GM12878 (cell line): ENCODE measurements around the gene DLG4. TPM values are rescaled to one million over a fixed set of nuclear protein-coding genes. Genes with fewer than 3 reads are reported as not detected.

Experiments
- ATAC-seq: fragments of 200-7000 bp; cut with Tn5 transposase; 3 replicates; pipeline ENCODE4 v1.9.1; 2020; ENCODE audit warnings: mild to moderate bottlenecking, moderate library complexity
- BruUV-seq: library from RNA; stranded (reverse); fragments of 400-500 nt; replicated peaks from 2 replicates; lab custom pipeline; 2021; lab: Mats Ljungman, UMichigan
- CTCF ChIA-PET: fragments of 300-600 bp; sonication (Branson Sonifier 250); formaldehyde crosslinking; extraction: SDS; loops from one replicate; lab custom pipeline; 2021; ENCODE audit warnings: inconsistent platforms; lab: Yijun Ruan, JAX
- POLR2A ChIA-PET: fragments of 350-600 bp; formaldehyde crosslinking; extraction: SDS; loops from one replicate; lab custom pipeline; 2021; ENCODE audit warnings: inconsistent platforms; lab: Charles Lee
- RAD21 ChIA-PET: fragments of 300-600 bp; sonication (Branson Sonifier 250); formaldehyde crosslinking; loops from one replicate; lab custom pipeline; 2023; ENCODE audit warnings: antibody characterized with exemption; ENCODE audit not compliant: unreplicated experiment; lab: Charles Lee
- SMC1A ChIA-PET: fragments of 300-600 bp; sonication (Branson Sonifier 250); formaldehyde crosslinking; loops from one replicate; lab custom pipeline; 2023; ENCODE audit not compliant: unreplicated experiment, uncharacterized antibody; lab: Charles Lee
- DNase-seq: peaks from one replicate; pipeline ENCODE4 v3.0.0-alpha.2; 2011; ENCODE audit warnings: low read depth, low spot score
- FAIRE-seq: peaks from 3 replicates; lab custom pipeline; 2011; peaks lifted over from hg19 to GRCh38; lab: Jason Lieb, UNC
- H2AFZ ChIP-seq: 2 replicates; pipeline ENCODE4 v1.6.0; 2011; ENCODE audit warnings: low read depth, low read length, control low read depth; ENCODE audit not compliant: control insufficient read depth
- H3K27ac ChIP-seq: 2 replicates; pipeline ENCODE4 v1.5.1; 2011; ENCODE audit warnings: control low read depth; ENCODE audit not compliant: control insufficient read depth, insufficient read depth
- H3K27me3 ChIP-seq, 2 experiments: replicated peaks in 1 of 2; 2 replicates each; pipeline versions ENCODE4 v1.6.0 to v1.6.1; 2011; ENCODE audit warnings: low read length in 1 of 2; ENCODE audit not compliant: control insufficient read depth in 2 of 2, insufficient read depth in 2 of 2
- H3K36me3 ChIP-seq, 2 experiments: 2 replicates each; pipeline ENCODE4 v1.5.1; 2011; ENCODE audit warnings: low read length in 1 of 2; ENCODE audit not compliant: control insufficient read depth in 2 of 2, insufficient read depth in 2 of 2
- H3K4me1 ChIP-seq: 2 replicates; pipeline ENCODE4 v1.6.1; 2011; ENCODE audit warnings: mild to moderate bottlenecking, low read length, moderate library complexity, mixed read lengths; ENCODE audit not compliant: control insufficient read depth, insufficient read depth
- H3K4me2 ChIP-seq: 2 replicates; pipeline ENCODE4 v1.6.0; 2011; ENCODE audit warnings: control low read depth; ENCODE audit not compliant: control insufficient read depth, insufficient read depth
- H3K4me3 ChIP-seq: fragments of 200-600 bp; sonication (generic); 2 replicates; pipeline ENCODE4 v1.5.1; 2016
- H3K79me2 ChIP-seq: 2 replicates; pipeline ENCODE4 v1.6.0; 2011; ENCODE audit warnings: low read length; ENCODE audit not compliant: control insufficient read depth, insufficient read depth
- H3K9ac ChIP-seq: 2 replicates; pipeline ENCODE4 v1.8.0; 2011; ENCODE audit warnings: low read length, control low read depth, mixed read lengths; ENCODE audit not compliant: control insufficient read depth, insufficient read depth
- H3K9me3 ChIP-seq: replicated peaks from 3 replicates; pipeline ENCODE4 v1.5.1; 2011; ENCODE audit warnings: mild to moderate bottlenecking, low read length; ENCODE audit not compliant: control insufficient read depth, insufficient read depth
- H4K20me1 ChIP-seq: 2 replicates; pipeline ENCODE4 v1.6.0; 2011; ENCODE audit not compliant: control insufficient read depth, insufficient read depth
- ATF2 ChIP-seq: IDR thresholded peaks from 2 replicates; pipeline ENCODE4 v1.6.1; 2012; ENCODE audit warnings: low read length, inconsistent platforms
- ATF3 ChIP-seq: IDR thresholded peaks from 2 replicates; pipeline ENCODE4 v1.6.1; 2011; ENCODE audit warnings: low read depth, mild to moderate bottlenecking, low read length, moderate library complexity, borderline replicate concordance; ENCODE audit errors: extremely low read depth
- BCL11A ChIP-seq: IDR thresholded peaks from 2 replicates; pipeline ENCODE4 v1.6.1; 2011; ENCODE audit warnings: low read depth, low read length
- CREB1 ChIP-seq: IDR thresholded peaks from 2 replicates; pipeline ENCODE4 v1.6.1; 2012; ENCODE audit warnings: low read depth, mild to moderate bottlenecking, inconsistent platforms
- E2F4 ChIP-seq: IDR thresholded peaks from 2 replicates; pipeline ENCODE4 v1.6.1; 2012; ENCODE audit warnings: low read depth, low read length, improper control_type of control experiment
- EZH2 ChIP-seq: IDR thresholded peaks from 2 replicates; pipeline ENCODE4 v1.6.1; 2012; ENCODE audit warnings: low read depth, mild to moderate bottlenecking, control low read depth, inconsistent platforms, low read length, borderline replicate concordance; ENCODE audit not compliant: control insufficient read depth
- HDAC2 ChIP-seq: fragments of 200-600 bp; sonication (generic); IDR thresholded peaks from 2 replicates; pipeline ENCODE4 v1.6.1; 2017
- HDGF ChIP-seq: fragments of 450-650 bp; IDR thresholded peaks from 2 replicates; pipeline ENCODE4 v1.6.1; 2016; ENCODE audit warnings: antibody characterized with exemption
- HSF1 ChIP-seq: fragments of 150-350 bp; IDR thresholded peaks from 2 replicates; pipeline ENCODE4 v1.6.1; 2014; ENCODE audit warnings: mild to moderate bottlenecking, low read depth, low read length
- IRF4 ChIP-seq: IDR thresholded peaks from 2 replicates; pipeline ENCODE4 v1.6.1; 2011; ENCODE audit warnings: low read depth, low read length
- MXI1 ChIP-seq: fragments of 150-350 bp; IDR thresholded peaks from 2 replicates; pipeline ENCODE4 v1.6.1; 2011; ENCODE audit warnings: low read depth, mild to moderate bottlenecking, inconsistent platforms, low read length, improper control_type of control experiment
- NFIC ChIP-seq: IDR thresholded peaks from 2 replicates; pipeline ENCODE4 v1.6.1; 2012; ENCODE audit warnings: low read depth, mild to moderate bottlenecking, inconsistent platforms, low read length, moderate library complexity
- NRF1 ChIP-seq: conservative IDR thresholded peaks from 2 replicates; pipeline ENCODE4 v1.6.1; 2011; ENCODE audit warnings: mild to moderate bottlenecking, low read depth, low read length, improper control_type of control experiment
- PBX3 ChIP-seq: IDR thresholded peaks from 2 replicates; pipeline ENCODE4 v1.6.1; 2011; ENCODE audit warnings: mild to moderate bottlenecking, low read depth, low read length, moderate library complexity; ENCODE audit not compliant: insufficient replicate concordance
- PML ChIP-seq: IDR thresholded peaks from 2 replicates; pipeline ENCODE4 v1.6.1; 2012; ENCODE audit warnings: low read length, inconsistent platforms
- SP1 ChIP-seq: IDR thresholded peaks from one replicate; pipeline ENCODE4 v1.6.1; 2011; ENCODE audit warnings: low read depth, low read length
- SPI1 ChIP-seq: IDR thresholded peaks from 2 replicates; pipeline ENCODE4 v1.6.1; 2011; ENCODE audit warnings: low read depth, mild to moderate bottlenecking, low read length, moderate library complexity, borderline replicate concordance; ENCODE audit not compliant: insufficient read depth
- ZSCAN29 ChIP-seq: fragments of 450-650 bp; IDR thresholded peaks from 2 replicates; pipeline ENCODE4 v1.6.1; 2017; ENCODE audit warnings: mild to moderate bottlenecking, moderate library complexity
- WGBS: methylation state at CpG from one replicate; pipeline ENCODE4 v1.1.6; 2016; ENCODE audit warnings: low lambda C conversion rate; ENCODE audit not compliant: insufficient replicate concordance, insufficient coverage; ENCODE audit errors: missing lambda C conversion rate; 5-methylcytosine and 5-hydroxymethylcytosine counted together
- in situ Hi-C: fragments of 300-500 bp; cut with MboI; formaldehyde crosslinking; loops from 9 replicates; pipeline ENCODE4 v1.14.3; 2018; ENCODE audit warnings: mixed read lengths
- intact Hi-C: fragments of 100-400 bp; cut with micrococcal nuclease; formaldehyde crosslinking; loops from one replicate; pipeline ENCODE4 v1.14.2; 2022; ENCODE audit not compliant: unreplicated experiment
- polyA plus RNA-seq, 11 experiments: library from polyadenylated mRNA; depleted of rRNA in 4 of 11; unstranded in 6 of 11; stranded (reverse) in 5 of 11; fragments of >200 nt; fragmentation: Nextera tagmentation in 4 of 11; fragmentation: Illumina TruSeq in 1 of 11; extraction: Ambion mirVana in 4 of 11; extraction: Trizol in 1 of 11; gene quantifications; 1 replicate in 1 of 11; 2 replicates in 10 of 11; pipeline versions ENCODE4 v1.2.1 to v1.2.3, GENCODE V29; 2011 to 2016; ENCODE audit warnings: inconsistent platforms in 2 of 11, missing spikeins in 2 of 11, low read depth in 1 of 11
- total RNA-seq, 4 experiments: library from RNA; depleted of rRNA in 3 of 4; stranded (reverse); fragments of >200 nt in 3 of 4; fragmentation: Illumina TruSeq in 1 of 4; extraction: Trizol in 1 of 4; gene quantifications; 2 replicates each; pipeline versions ENCODE4 v1.2.1 to v1.2.3, GENCODE V29; 2013 to 2021

Gene DLG4
- total and polyA plus RNA-seq, 10 of the 15 experiments (the other 5 are each of a cell fraction or from before 2014, with no cell fraction given), result 0.07 to 4.1 (median 1.3) TPM

GRCh38 chr17:7215136-7215638 is 4.4 kb downstream of the DLG4 start:
- Histone ChIP-seq H4K20me1 (no peaks in the 10 kb centered on the region), H3K9me3 (no peaks in the 10 kb centered on the region), H3K9ac (no peak overlapping the region), H3K27me3 (no peaks in the 10 kb centered on the region), H3K4me3 (no peak overlapping the region; the same call in 1 of the 2 replicates), H3K36me3 (no peaks in the 10 kb centered on the region), H3K27ac (no peak overlapping the region; the same call in 1 of the 2 replicates), H2AFZ (no peak overlapping the region), H3K4me2 (peak overlapping the region; percentile 89; the same call in 1 of the 2 replicates), H3K79me2 (peaks cover 6% of the 10 kb centered on the region), H3K4me1 (peaks cover 18% of the 10 kb centered on the region)
- FAIRE-seq (peak; percentile 93), DNase-seq (no peak), ATAC-seq (no peak)
- ChIA-PET SMC1A (interaction anchor here (1.6 kb wide), 1 partner anchor 36 kb away, joined by 4 read pairs; the partner anchor contains the start of gene CTDNEP1), POLR2A (interaction anchor here (1.3 to 3.3 kb wide), 3 partner anchors 19 to 26 kb away, joined by 3 to 12 read pairs (median 7); partner anchors contain the start of genes DVL2 and PHF23), CTCF (interaction anchor here (1.2 to 1.9 kb wide), 4 partner anchors 27 to 169 kb away, joined by 3 to 7 read pairs (median 5); partner anchors contain the start of gene SLC2A4), RAD21 (interaction anchor here (0.6 kb wide), 1 partner anchor 28 kb away, joined by 3 read pairs; the partner anchor contains the start of gene GABARAP)
- in situ Hi-C loops, result no loop called here
- intact Hi-C loops, result loop anchor here (2.0 kb wide), 2 partner anchors 24 to 38 kb away; partner anchors contain the start of genes ELP5 and PHF23
- 20% methylated on average over 9 of the region's 9 CpGs for WGBS
- BruUV-seq, result no TSS peak
- 0 out of 2 replicates have a peak, but pooled peaks have one; percentile 37 for TF ChIP-seq ATF3
- no peak for TF ChIP-seq ATF2
- no peak for TF ChIP-seq EZH2
- no peak for TF ChIP-seq HDGF
- TF ChIP-seq HDAC2, result no peak
- no peak for TF ChIP-seq NRF1
- 0 out of 2 replicates have a peak, but pooled peaks have one; percentile 36 for TF ChIP-seq CREB1
- no peak for TF ChIP-seq PBX3
- TF ChIP-seq SP1, result peak; percentile 11
- no peak for TF ChIP-seq PML
- no peak for TF ChIP-seq BCL11A
- no peak for TF ChIP-seq IRF4
- no peak for TF ChIP-seq MXI1
- TF ChIP-seq SPI1, result no peak
- no peak for TF ChIP-seq E2F4
- no peak for TF ChIP-seq ZSCAN29
- no peak for TF ChIP-seq NFIC
- no peak for TF ChIP-seq HSF1
